NCI-H1930 (cell line): ENCODE measurements around the gene PARM1.
"Not testable (repeated sequence)": the region's sequence is repeated elsewhere in the genome, so short reads cannot be mapped to it uniquely, and the experiment has no call there.

Experiments used
- DNase-seq, 2 experiments: peaks; one replicate each; lab custom pipeline; 2025; lab: John Stamatoyannopoulos, UW

PARM1 gene

DNA sequence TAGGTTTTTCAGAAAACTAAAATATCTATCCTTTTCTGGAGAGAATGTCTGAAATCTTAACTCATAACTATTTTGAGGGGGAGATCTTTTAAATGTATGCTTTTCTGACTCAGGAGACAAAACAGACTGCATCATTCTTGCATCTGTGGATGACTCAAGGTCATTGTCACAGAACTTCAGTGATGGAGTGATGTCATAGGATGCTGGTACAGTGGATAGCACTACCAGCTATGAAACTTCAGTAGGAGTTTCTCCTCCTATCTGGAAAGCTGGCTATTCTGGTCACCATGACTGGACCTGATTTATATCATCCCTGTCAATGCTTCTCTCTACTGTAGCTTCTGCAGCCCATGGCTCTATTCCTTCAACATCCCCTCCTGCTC is 50.3 kb downstream of the PARM1 start:
- DNase-seq: no peak

DNA sequence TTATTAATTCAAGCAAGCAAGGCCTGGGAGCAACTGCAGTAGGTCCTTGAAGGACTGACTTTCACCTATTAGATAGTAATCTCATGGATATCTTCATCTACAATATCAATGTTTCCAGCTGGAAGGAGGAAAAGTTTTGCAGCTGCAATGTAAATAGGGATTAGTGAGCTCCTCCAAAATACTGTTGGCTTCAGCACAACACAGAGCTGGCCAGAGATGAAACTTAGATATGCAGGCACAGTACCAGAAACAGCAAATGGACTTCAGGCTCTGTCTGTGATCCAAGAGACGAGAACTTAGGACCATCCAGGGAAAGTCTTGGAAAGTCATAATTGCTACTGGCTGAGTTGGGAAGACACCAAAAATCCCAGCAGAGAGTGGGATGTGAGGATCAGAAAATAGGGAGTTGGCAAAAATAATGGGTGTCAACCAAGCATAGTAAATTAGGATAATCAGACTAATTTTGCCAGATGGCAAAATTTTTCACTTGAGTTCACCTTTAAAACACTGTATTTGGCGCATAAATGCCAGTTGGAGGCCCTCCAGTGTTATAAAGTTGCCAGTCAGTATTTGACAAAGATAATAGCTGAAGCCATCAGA is 57.5 kb downstream of the PARM1 start:
- no peak for DNase-seq

DNA sequence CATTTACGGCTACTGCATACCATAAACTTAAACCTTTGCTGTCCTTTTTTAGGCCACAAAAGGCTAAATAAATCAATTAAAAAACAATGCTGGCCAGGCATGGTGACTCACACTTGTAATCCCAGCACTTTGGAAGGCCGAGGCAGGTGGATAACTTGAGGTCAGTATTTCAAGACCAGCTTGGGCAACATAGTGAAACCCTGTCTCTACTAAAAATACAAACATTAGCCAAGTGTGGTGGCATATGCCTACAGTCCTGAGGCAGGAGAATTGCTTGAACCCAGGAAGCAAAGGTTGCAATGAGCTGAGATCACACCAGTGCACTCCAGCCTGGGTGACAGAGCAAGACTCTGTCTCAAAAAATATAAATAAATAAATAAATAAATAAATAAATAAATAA is 61.5 kb downstream of the PARM1 start:
- DNase-seq: not testable (repeated sequence)

DNA sequence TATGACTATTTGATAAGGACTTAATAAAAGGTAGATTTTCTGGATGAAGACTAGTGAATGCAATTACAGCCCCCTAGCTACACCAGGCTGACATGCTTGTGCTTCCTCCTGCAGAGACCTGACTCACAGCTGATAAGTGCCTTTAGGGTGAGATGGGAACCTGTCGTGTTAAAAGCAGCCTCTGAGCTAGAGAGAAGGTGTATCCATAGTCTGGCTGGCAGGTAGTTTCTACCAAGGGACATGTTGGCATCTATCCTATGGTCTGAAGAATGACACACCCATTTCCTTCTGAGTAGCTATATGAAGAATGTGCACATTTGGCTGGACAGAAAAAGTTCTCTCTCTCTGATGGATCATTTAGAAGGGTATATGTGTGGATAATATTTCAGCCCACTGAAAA is 64.1 kb downstream of the PARM1 start:
- no peak for DNase-seq

DNA sequence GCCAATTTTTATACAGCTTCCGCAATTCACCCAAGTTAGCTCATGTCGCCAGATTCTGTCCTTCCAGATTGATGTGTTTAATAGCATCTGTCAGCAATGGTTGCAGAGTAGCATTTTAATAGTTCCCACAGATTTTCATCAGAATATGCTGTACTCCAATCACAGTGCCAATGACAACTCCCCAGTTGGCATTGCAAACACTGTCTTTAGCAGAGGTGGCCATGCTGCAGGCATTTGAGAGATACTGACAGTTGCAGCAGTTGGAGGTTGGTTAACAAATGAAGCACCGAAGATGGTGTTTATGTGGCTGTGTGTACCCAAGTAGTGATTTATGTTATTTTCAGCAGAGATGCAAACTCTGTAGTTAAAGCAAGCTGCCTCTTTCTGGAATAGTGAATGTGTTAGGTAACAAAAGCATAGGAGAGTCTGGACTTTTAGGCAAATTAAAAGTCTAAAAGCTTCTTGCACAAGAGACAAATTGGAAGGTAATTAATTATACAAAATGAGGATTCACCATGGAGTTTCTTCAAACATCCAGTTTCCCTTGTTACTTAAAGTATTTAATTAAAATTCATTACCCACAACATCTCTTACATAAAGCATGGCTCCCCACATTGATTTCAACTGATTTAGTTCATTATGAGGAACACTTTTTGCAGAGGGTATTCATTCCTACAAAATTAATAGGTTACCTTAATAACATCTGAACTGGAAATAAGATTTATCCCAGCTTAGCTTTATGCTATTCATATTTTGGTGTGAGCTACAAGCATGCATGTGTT is 65.2 kb downstream of the PARM1 start:
- no peak for DNase-seq

- no peak for DNase-seq
These were observed 66.9 kb downstream of the PARM1 start for GRCh38 chr4:74999714-75000309.

DNA sequence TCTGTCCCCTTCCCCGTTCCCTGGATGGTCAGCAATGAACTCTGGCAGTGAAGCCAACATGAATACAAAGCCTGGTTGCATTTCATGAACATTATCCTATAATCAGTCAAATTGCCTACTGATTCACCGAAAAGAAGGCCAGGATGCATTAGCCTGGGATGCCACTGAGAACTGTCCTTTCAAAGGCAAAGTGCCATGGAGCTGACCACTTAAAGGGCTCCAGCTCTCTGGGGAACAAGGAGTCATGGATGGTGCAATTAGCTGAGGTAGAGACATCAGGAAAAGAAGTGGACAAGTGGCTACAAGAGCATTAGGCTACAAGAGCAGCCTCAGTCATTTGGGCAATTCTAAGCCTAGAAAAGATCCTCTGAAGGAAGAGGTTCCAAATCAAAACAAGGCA is 69.0 kb downstream of the PARM1 start:
- DNase-seq: no peak

- no peak for DNase-seq
These were observed 69.5 kb downstream of the PARM1 start for GRCh38 chr4:75002381-75002780.

DNA sequence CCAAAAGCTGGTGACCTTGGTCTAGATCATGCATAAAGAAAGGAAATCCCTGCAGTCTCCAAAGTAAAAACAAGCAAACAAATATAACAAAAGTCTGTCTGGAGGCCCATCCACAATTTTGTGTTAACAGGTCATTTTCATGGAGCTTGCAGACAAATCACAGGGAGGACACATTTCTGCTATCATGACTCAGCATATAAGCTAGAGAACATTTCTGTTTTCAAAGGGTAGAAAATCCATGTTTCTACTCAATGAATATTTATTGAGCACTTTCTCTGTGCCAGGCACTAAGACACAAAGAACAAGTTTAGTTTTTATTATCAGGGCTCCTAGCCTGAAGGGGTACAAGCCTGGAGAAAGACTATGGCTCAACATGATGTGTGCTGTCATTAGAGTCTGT is 71.1 kb downstream of the PARM1 start:
- DNase-seq: no peak

GRCh38 chr4:75004755-75005668 is 72.1 kb downstream of the PARM1 start:
- no peak for DNase-seq

- DNase-seq: no peak
These were observed 72.8 kb downstream of the PARM1 start for GRCh38 chr4:75005727-75006126.

GRCh38 chr4:75007891-75008290 is 75.0 kb downstream of the PARM1 start:
- DNase-seq: no peak

- no peak for DNase-seq
These were observed 76.2 kb downstream of the PARM1 start for GRCh38 chr4:75009138-75009537.

GRCh38 chr4:75011131-75011795 is 78.3 kb downstream of the PARM1 start:
- no peak for DNase-seq

- no peak for DNase-seq
These were observed 82.7 kb downstream of the PARM1 start for GRCh38 chr4:75015627-75016026.

DNA sequence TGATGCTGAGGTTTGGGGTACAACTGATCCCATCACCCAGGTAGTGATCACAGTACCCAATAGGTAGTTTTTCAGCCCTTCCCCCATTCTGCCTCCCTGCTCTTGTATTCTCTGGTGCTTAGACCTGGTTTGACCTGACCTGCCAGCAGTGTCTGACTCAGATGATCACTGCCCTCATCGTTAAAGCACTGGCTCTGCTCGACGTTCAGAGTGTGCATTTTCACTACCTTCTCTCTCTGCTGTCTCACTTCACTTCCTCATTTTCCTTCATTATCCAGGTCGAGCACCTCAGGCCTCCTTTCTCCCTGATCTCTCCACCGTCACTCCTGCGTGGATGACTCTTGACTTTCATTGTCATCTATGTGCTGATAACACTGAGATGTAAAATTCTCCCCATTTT is 83.6 kb downstream of the PARM1 start:
- DNase-seq: no peak

GRCh38 chr4:75018811-75019479 is 86.0 kb downstream of the PARM1 start:
- DNase-seq: no peak

DNA sequence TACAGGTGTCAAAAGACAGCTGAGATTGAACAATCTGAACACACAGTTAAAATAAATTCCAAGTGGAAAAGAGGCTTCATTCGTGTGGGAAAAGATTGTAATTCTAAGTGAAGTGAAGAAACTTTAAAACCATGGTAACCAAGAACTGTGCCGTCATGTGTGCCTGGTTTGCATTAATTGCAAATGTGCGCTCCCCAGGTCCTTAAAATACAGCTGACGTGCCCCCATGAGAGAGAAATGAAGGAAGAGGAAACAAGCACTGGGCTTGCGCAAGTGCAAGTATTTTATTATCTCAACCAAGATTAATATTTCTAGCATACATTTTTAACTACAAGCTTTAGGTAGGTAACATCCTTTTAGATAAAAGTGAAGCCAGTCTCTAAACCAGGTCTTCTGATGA is 92.5 kb downstream of the PARM1 start:
- DNase-seq: no peak

DNA sequence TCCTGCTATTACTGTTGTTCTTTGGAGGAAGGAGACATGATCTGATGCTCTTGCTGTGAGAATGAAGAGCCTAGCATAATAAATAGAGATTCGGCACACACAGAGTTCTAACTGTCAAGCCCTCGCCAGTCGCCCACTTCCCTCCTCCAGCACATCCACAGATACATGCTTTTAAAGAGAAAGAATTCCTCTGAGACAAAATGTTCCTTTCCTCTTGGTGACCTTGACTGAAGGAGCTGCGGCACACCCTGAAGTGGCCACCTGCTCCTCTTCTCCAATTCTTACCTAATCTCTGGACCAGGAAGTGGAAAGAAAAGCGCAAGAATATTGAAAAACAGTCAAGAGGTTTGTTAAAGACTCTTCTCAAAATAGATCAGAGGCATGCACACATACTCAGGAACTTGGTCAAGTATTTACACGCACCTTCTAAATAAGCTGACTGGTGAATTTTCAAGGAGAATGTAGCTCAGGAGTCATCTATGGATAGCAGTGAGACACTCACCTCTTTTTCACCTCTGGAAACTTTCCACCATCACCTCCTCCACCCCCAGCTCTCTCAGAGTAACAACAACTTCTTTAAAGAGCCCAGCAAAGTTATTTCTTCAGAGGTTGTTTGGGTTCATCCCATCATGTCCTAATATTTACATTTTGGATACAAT is 95.4 kb downstream of the PARM1 start:
- no peak for DNase-seq

DNA sequence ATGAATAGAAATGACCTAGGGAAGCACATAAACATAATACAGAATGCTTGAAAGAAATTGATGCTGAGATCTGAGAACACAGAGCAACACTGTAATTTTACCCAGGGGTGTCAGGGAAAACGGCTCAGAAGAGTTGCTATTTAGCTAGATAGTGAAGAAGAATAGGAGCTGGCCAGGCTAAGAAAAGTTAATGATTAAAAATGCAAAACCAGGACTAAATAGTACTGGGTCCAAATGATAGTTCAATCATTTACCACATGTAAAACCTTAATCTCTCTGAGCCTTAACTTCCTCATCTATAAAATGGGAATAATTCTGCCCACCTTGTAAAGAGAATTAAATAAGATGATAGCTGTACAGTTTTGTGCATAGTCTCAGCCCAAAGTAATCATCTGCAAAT is 97.1 kb downstream of the PARM1 start:
- no peak for DNase-seq
